Natural killer cell (primary cell): ENCODE data around the gene CIDEA. TPM values are rescaled to one million over a fixed set of nuclear protein-coding genes. Genes with fewer than 3 reads are reported as not detected.
A peak's percentile ranks its signal among the peaks of the same experiment; 100 is the strongest.

Experiments used
- ATAC-seq, 3 donors: fragments of 150-1000 bp in 2 of 3; fragments of 200-7000 bp in 1 of 3; cut with Tn5 transposase; 1 replicate in 1 of 3; 2 replicates in 2 of 3; pipeline ENCODE4 v1.10.0; 2021; ENCODE audit warnings: mild to moderate bottlenecking in 2 of 3, moderate library complexity in 2 of 3
- DNase-seq, 2 donors: peaks; one replicate each; pipeline versions ENCODE4 v3.0.0 to v3.0.0-alpha.2; 2013 to 2021; ENCODE audit warnings: mixed read lengths in 1 of 2
- H3K27ac ChIP-seq: one replicate; pipeline ENCODE4 v1.5.1; 2013; ENCODE audit warnings: mild to moderate bottlenecking, low read length
- H3K27me3 ChIP-seq: one replicate; pipeline ENCODE4 v1.6.1; 2013; ENCODE audit warnings: low read length; ENCODE audit not compliant: control insufficient read depth, insufficient read depth
- H3K36me3 ChIP-seq: one replicate; pipeline ENCODE4 v1.6.1; 2013; ENCODE audit warnings: low read length; ENCODE audit not compliant: control insufficient read depth, insufficient read depth
- H3K4me1 ChIP-seq: one replicate; pipeline ENCODE4 v1.6.1; 2013; ENCODE audit warnings: low read length; ENCODE audit not compliant: control insufficient read depth, insufficient read depth
- H3K4me3 ChIP-seq: one replicate; pipeline ENCODE4 v1.5.1; 2013; ENCODE audit warnings: low read length
- H3K9me3 ChIP-seq: one replicate; pipeline ENCODE4 v1.6.1; 2013; ENCODE audit warnings: low read length; ENCODE audit not compliant: control insufficient read depth, insufficient read depth
- H3K27ac Mint-ChIP-seq, 2 donors: one replicate each; pipeline ENCODE4 v1.8.0; 2022; ENCODE audit warnings: mild to moderate bottlenecking in 2 of 2, mixed read lengths in 2 of 2, moderate library complexity in 1 of 2
- H3K27me3 Mint-ChIP-seq, 2 donors: one replicate each; pipeline ENCODE4 v1.8.0; 2022; ENCODE audit warnings: low read depth in 2 of 2, mixed read lengths in 2 of 2
- H3K36me3 Mint-ChIP-seq: one replicate; pipeline ENCODE4 v1.8.0; 2022; ENCODE audit warnings: mixed read lengths
- H3K4me1 Mint-ChIP-seq, 2 donors: one replicate each; pipeline ENCODE4 v1.8.0; 2022; ENCODE audit warnings: mixed read lengths in 2 of 2
- H3K4me3 Mint-ChIP-seq: one replicate; pipeline ENCODE4 v1.8.0; 2022; ENCODE audit warnings: mild to moderate bottlenecking, moderate library complexity, mixed read lengths
- H3K9me3 Mint-ChIP-seq, 2 donors: one replicate each; pipeline ENCODE4 v1.8.0; 2022; ENCODE audit warnings: mixed read lengths in 2 of 2
- WGBS: methylation state at CpG from one replicate; pipeline ENCODE4 v1.1.7; 2013; ENCODE audit warnings: missing lambda C conversion rate; ENCODE audit not compliant: insufficient coverage; 5-methylcytosine and 5-hydroxymethylcytosine counted together
- intact Hi-C: fragments of 100-400 bp; cut with micrococcal nuclease; formaldehyde crosslinking; loops from one replicate; pipeline ENCODE4 v1.14.2; 2022
- total RNA-seq, 4 donors: library from RNA; stranded (reverse); fragments of 120-200 nt in 1 of 4; gene quantifications; one replicate each; pipeline versions ENCODE4 v1.2.3 to v1.2.4, GENCODE V29; 2013 to 2022
- TF ChIP-seq, protein P1 (sequence below): fragments of 200-600 bp; IDR thresholded peaks from one replicate; pipeline ENCODE4 v1.8.0; 2022; ENCODE audit warnings: antibody characterized with exemption

CIDEA gene
- total RNA-seq, 3 donors from 2014 or later (not counting 1 experiment from before 2014, with no cell fraction given) = not detected

GRCh38 chr18:12315490-12315889 is 61.3 kb downstream of the CIDEA start:
- peaks cover 0 to 4% of the 10 kb centered on the region in 2 donors for H3K9me3 Mint-ChIP-seq
- WGBS = 73% methylated on average over 8 of the region's 10 CpGs
- DNase-seq (no peak), ATAC-seq (no peak)
- Histone ChIP-seq H3K36me3 (no peaks in the 10 kb centered on the region), H3K4me1 (peaks cover 5% of the 10 kb centered on the region), H3K27me3 (no peaks in the 10 kb centered on the region), H3K9me3 (no peaks in the 10 kb centered on the region), H3K27ac (peak overlapping the region; percentile 59), H3K4me3 (no peak overlapping the region)
- H3K4me1 Mint-ChIP-seq = no peaks in the 10 kb centered on the region
- H3K27ac Mint-ChIP-seq = no peak overlapping the region
- peaks cover 2 to 8% of the 10 kb centered on the region in 2 donors for H3K27me3 Mint-ChIP-seq
- intact Hi-C loops = no loop called here
- TF ChIP-seq, protein P1, sequence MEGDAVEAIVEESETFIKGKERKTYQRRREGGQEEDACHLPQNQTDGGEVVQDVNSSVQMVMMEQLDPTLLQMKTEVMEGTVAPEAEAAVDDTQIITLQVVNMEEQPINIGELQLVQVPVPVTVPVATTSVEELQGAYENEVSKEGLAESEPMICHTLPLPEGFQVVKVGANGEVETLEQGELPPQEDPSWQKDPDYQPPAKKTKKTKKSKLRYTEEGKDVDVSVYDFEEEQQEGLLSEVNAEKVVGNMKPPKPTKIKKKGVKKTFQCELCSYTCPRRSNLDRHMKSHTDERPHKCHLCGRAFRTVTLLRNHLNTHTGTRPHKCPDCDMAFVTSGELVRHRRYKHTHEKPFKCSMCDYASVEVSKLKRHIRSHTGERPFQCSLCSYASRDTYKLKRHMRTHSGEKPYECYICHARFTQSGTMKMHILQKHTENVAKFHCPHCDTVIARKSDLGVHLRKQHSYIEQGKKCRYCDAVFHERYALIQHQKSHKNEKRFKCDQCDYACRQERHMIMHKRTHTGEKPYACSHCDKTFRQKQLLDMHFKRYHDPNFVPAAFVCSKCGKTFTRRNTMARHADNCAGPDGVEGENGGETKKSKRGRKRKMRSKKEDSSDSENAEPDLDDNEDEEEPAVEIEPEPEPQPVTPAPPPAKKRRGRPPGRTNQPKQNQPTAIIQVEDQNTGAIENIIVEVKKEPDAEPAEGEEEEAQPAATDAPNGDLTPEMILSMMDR = no peak
- H3K36me3 Mint-ChIP-seq = peaks cover 7% of the 10 kb centered on the region
- no peak overlapping the region for H3K4me3 Mint-ChIP-seq

- Mint-ChIP-seq H3K4me3 (no peak overlapping the region), H3K27ac (no peak overlapping the region)
- 84% methylated on average over 5 of the region's 5 CpGs for WGBS
Observed at GRCh38 chr18:12315911-12316310, 61.8 kb downstream of the CIDEA start.

DNA sequence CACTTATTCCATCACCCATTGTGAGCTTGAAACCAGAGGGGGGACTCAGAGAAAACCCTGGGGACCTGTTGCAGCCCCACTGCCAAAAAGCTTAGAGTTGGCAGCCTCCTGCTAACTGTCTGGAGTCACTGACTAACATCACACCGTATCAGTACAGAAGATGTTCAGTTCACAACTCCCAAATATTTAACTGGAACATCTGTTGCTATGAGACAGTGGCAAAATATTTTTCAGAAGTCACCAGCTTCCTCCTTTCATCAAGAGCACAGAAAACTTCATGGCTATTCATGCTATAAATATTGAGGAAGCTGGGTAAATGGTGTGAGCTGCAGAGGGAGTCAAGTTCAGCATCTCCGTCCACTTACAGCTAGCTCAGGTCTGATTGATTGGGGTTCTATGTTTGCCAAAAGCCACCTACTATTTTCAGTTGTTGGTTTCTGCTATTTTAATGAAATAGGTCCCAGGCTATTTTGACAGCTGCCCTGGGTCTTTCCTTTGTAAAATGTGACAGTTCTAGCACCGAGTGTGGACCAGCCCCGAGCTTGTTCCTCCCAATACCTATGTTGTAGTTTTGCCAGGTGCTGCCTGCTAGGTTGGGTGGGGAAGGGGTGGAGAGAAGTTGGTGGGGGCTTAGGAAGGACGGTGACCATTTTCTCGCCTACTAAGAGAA is 63.6 kb downstream of the CIDEA start:
- H3K27ac Mint-ChIP-seq = no peak overlapping the region
- no peaks in the 10 kb centered on the region for H3K27me3 Mint-ChIP-seq
- Histone ChIP-seq H3K9me3 (no peaks in the 10 kb centered on the region), H3K27me3 (no peaks in the 10 kb centered on the region), H3K4me1 (peaks cover 7% of the 10 kb centered on the region), H3K27ac (peak overlapping the region; percentile 53), H3K4me3 (no peak overlapping the region), H3K36me3 (no peaks in the 10 kb centered on the region)
- DNase-seq (no peak), ATAC-seq (no peak)
- no peaks in the 10 kb centered on the region for H3K9me3 Mint-ChIP-seq
- no peaks in the 10 kb centered on the region for H3K4me1 Mint-ChIP-seq
- TF ChIP-seq, protein P1 = no peak
- 27% methylated on average over 6 of the region's 6 CpGs for WGBS
- intact Hi-C loops = no loop called here
- H3K36me3 Mint-ChIP-seq = no peaks in the 10 kb centered on the region
- H3K4me3 Mint-ChIP-seq = no peak overlapping the region

More at GRCh38 chr18:12315911-12316310, 61.8 kb downstream of the CIDEA start:
- Histone ChIP-seq H3K27ac (peak overlapping the region; percentile 59), H3K36me3 (no peaks in the 10 kb centered on the region), H3K4me3 (no peak overlapping the region), H3K9me3 (no peaks in the 10 kb centered on the region), H3K27me3 (no peaks in the 10 kb centered on the region), H3K4me1 (peaks cover 7% of the 10 kb centered on the region)
- H3K36me3 Mint-ChIP-seq = peaks cover 7% of the 10 kb centered on the region
- peaks cover 2 to 8% of the 10 kb centered on the region in 2 donors for H3K27me3 Mint-ChIP-seq
- DNase-seq (no peak), ATAC-seq (no peak)
- peaks cover 0 to 4% of the 10 kb centered on the region in 2 donors for H3K9me3 Mint-ChIP-seq
- intact Hi-C loops = no loop called here
- H3K4me1 Mint-ChIP-seq = no peaks in the 10 kb centered on the region
- TF ChIP-seq, protein P1 = no peak

GRCh38 chr18:12318334-12318697 is 64.2 kb downstream of the CIDEA start:
- WGBS = 50% methylated on average over 5 of the region's 5 CpGs
- H3K27ac ChIP-seq = peak overlapping the region; percentile 32
- Mint-ChIP-seq H3K4me3 (no peak overlapping the region), H3K27ac (no peak overlapping the region), H3K36me3 (no peaks in the 10 kb centered on the region), H3K27me3 (no peaks in the 10 kb centered on the region), H3K4me1 (no peaks in the 10 kb centered on the region), H3K9me3 (no peaks in the 10 kb centered on the region)
- ATAC-seq (no peak), DNase-seq (no peak)
- TF ChIP-seq, protein P1 = no peak
- no peak overlapping the region for H3K4me3 ChIP-seq
- no peaks in the 10 kb centered on the region for H3K36me3 ChIP-seq
- intact Hi-C loops = no loop called here
- H3K4me1 ChIP-seq = peaks cover 7% of the 10 kb centered on the region
- no peaks in the 10 kb centered on the region for H3K27me3 ChIP-seq
- H3K9me3 ChIP-seq = no peaks in the 10 kb centered on the region
